A673 (cell line): ENCODE results near the gene TENM3.

Experiments used
- EZH2 ChIP-seq: fragments of 200-600 bp; sonication (generic); IDR thresholded peaks from 2 replicates; pipeline ENCODE4 v1.6.1; 2017; ENCODE audit warnings: borderline replicate concordance, low read depth, mild to moderate bottlenecking, mixed read lengths, antibody characterized with exemption, low read length; ENCODE audit not compliant: poor library complexity, severe bottlenecking
- TF ChIP-seq, protein P1 (sequence below): fragments of 300-800, 200-600 bp; sonication (generic); conservative IDR thresholded peaks from 2 replicates; pipeline ENCODE4 v1.5.1; 2017; ENCODE audit warnings: low read depth, mild to moderate bottlenecking, antibody characterized with exemption, low read length, moderate library complexity, mixed read lengths

DNA sequence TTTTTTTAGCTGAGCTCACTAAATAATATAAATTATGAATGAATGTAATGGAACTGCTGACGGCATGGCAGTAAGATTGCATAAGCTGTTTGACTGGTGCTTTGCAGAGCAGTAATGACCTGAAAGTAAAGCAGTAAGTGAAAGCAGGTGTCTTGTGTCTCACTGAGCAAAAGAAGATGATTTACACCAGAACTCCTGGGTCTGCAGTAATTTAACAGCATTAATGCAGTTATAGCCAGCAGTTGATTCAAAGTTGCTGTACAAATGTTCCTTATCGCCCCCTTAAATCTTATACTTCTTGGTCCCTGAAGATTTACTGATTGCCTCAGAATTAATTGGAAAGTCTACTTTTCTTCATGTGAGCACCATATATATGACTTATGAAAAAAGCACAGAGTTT is 486.3 kb downstream of the TENM3 start:
- TF ChIP-seq, protein P1, sequence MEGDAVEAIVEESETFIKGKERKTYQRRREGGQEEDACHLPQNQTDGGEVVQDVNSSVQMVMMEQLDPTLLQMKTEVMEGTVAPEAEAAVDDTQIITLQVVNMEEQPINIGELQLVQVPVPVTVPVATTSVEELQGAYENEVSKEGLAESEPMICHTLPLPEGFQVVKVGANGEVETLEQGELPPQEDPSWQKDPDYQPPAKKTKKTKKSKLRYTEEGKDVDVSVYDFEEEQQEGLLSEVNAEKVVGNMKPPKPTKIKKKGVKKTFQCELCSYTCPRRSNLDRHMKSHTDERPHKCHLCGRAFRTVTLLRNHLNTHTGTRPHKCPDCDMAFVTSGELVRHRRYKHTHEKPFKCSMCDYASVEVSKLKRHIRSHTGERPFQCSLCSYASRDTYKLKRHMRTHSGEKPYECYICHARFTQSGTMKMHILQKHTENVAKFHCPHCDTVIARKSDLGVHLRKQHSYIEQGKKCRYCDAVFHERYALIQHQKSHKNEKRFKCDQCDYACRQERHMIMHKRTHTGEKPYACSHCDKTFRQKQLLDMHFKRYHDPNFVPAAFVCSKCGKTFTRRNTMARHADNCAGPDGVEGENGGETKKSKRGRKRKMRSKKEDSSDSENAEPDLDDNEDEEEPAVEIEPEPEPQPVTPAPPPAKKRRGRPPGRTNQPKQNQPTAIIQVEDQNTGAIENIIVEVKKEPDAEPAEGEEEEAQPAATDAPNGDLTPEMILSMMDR: no peak
- no peak for TF ChIP-seq EZH2
